HepG2 (cell line): ENCODE data around the gene GGA3. TPM values are rescaled to one million over a fixed set of nuclear protein-coding genes. Genes with fewer than 3 reads are reported as not detected.
A peak's percentile ranks its signal among the peaks of the same experiment; 100 is the strongest.

Experiments used
- CBX1 ChIP-seq: IDR thresholded peaks from one replicate; pipeline ENCODE4 v1.6.1; 2016; ENCODE audit warnings: antibody characterized with exemption, low read depth
- CBX5 ChIP-seq: sonication (generic); formaldehyde crosslinking; IDR thresholded peaks from 2 replicates; pipeline ENCODE4 v1.4.0; 2020; ENCODE audit warnings: missing genetic modification reagents, borderline replicate concordance
- ETV6 ChIP-seq: sonication (generic); formaldehyde crosslinking; conservative IDR thresholded peaks from 2 replicates; pipeline ENCODE4 v1.4.0; 2020; ENCODE audit warnings: missing genetic modification reagents
- FLYWCH1 ChIP-seq: sonication (generic); formaldehyde crosslinking; IDR thresholded peaks from 2 replicates; pipeline ENCODE4 v1.8.1; 2023; ENCODE audit warnings: mild to moderate bottlenecking, missing genetic modification reagents
- HDAC6 ChIP-seq: fragments of 200-600 bp; sonication (generic); IDR thresholded peaks from 2 replicates; pipeline ENCODE4 v1.7.0; 2017; ENCODE audit warnings: mild to moderate bottlenecking, antibody characterized with exemption, low read length, low read depth
- MAZ ChIP-seq, 2 experiments: sonication (generic) in 1 of 2; formaldehyde crosslinking in 1 of 2; IDR thresholded peaks; 2 replicates each; pipeline versions ENCODE4 v1.5.0 to v1.6.1; 2012 to 2020; ENCODE audit warnings: low read depth in 2 of 2, mild to moderate bottlenecking in 2 of 2, borderline replicate concordance in 1 of 2, improper control_type of control experiment in 1 of 2, low read length in 1 of 2, missing genetic modification reagents in 1 of 2, moderate library complexity in 1 of 2
- MIER3 ChIP-seq: IDR thresholded peaks from 2 replicates; pipeline ENCODE4 v1.6.1; 2016; ENCODE audit warnings: missing compliant biosample characterization, borderline replicate concordance
- NFKBIZ ChIP-seq: IDR thresholded peaks from 2 replicates; pipeline ENCODE4 v1.6.1; 2018; ENCODE audit warnings: missing genetic modification reagents, missing compliant biosample characterization
- NFYC ChIP-seq: IDR thresholded peaks from 2 replicates; pipeline ENCODE4 v1.6.1; 2016; ENCODE audit warnings: missing genetic modification reagents, missing compliant biosample characterization
- NKX3-1 ChIP-seq: sonication (generic); formaldehyde crosslinking; IDR thresholded peaks from 2 replicates; pipeline ENCODE4 v1.5.0; 2020; ENCODE audit warnings: missing genetic modification reagents
- POGZ ChIP-seq: sonication (generic); formaldehyde crosslinking; IDR thresholded peaks from 2 replicates; pipeline ENCODE4 v1.4.0; 2020; ENCODE audit warnings: mild to moderate bottlenecking, missing genetic modification reagents
- RFXAP ChIP-seq: sonication (generic); formaldehyde crosslinking; IDR thresholded peaks from 2 replicates; pipeline ENCODE4 v1.4.0; 2020; ENCODE audit warnings: missing genetic modification reagents, borderline replicate concordance
- SKI ChIP-seq: fragments of 450-650 bp; IDR thresholded peaks from one replicate; pipeline ENCODE4 v1.6.1; 2018; ENCODE audit warnings: mild to moderate bottlenecking; ENCODE audit not compliant: partially characterized antibody
- SNAI1 ChIP-seq: sonication (generic); formaldehyde crosslinking; IDR thresholded peaks from 2 replicates; pipeline ENCODE4 v1.5.0; 2020; ENCODE audit warnings: mild to moderate bottlenecking, missing genetic modification reagents, borderline replicate concordance
- SRSF4 ChIP-seq: fragments of 200-400 bp; formaldehyde crosslinking; IDR thresholded peaks from one replicate; pipeline ENCODE4 v1.6.1; 2018; ENCODE audit warnings: mild to moderate bottlenecking, low read depth, low read length, moderate library complexity; ENCODE audit not compliant: poor library complexity, severe bottlenecking
- SSRP1 ChIP-seq: IDR thresholded peaks from 2 replicates; pipeline ENCODE4 v1.6.1; 2016; ENCODE audit warnings: control low read depth
- SUZ12 ChIP-seq: fragments of 150-350 bp; IDR thresholded peaks from 2 replicates; pipeline ENCODE4 v1.6.1; 2014; ENCODE audit warnings: low read depth, low read length
- ZBTB7A ChIP-seq: sonication (generic); formaldehyde crosslinking; IDR thresholded peaks from 2 replicates; pipeline ENCODE4 v1.8.0; 2022; ENCODE audit warnings: mild to moderate bottlenecking, missing genetic modification reagents
- ZFX ChIP-seq: sonication (generic); formaldehyde crosslinking; IDR thresholded peaks from 2 replicates; pipeline ENCODE4 v1.4.0; 2020; ENCODE audit warnings: mild to moderate bottlenecking, low read depth, missing genetic modification reagents, moderate library complexity
- ZNF260 ChIP-seq: sonication (generic); formaldehyde crosslinking; IDR thresholded peaks from 2 replicates; pipeline ENCODE4 v1.4.0; 2020; ENCODE audit warnings: missing genetic modification reagents, low read depth, mild to moderate bottlenecking, borderline replicate concordance
- ZNF329 ChIP-seq: sonication (generic); formaldehyde crosslinking; IDR thresholded peaks from 2 replicates; pipeline ENCODE4 v1.9.0; 2021; ENCODE audit warnings: low read depth, mild to moderate bottlenecking, missing genetic modification reagents
- ZNF34 ChIP-seq: sonication (generic); formaldehyde crosslinking; IDR thresholded peaks from 2 replicates; pipeline ENCODE4 v1.4.0; 2020; ENCODE audit warnings: mild to moderate bottlenecking, missing genetic modification reagents, borderline replicate concordance
- ZNF878 ChIP-seq: sonication (generic); formaldehyde crosslinking; IDR thresholded peaks from 2 replicates; pipeline ENCODE4 v1.8.1; 2023; ENCODE audit warnings: mild to moderate bottlenecking, missing genetic modification reagents, moderate library complexity
- ZSCAN31 ChIP-seq: sonication (generic); formaldehyde crosslinking; IDR thresholded peaks from 2 replicates; pipeline ENCODE4 v1.5.0; 2020; ENCODE audit warnings: low read depth, mild to moderate bottlenecking, missing genetic modification reagents
- polyA plus RNA-seq, 8 experiments: library from polyadenylated mRNA; depleted of rRNA in 3 of 8; stranded (reverse) in 7 of 8; unstranded in 1 of 8; fragments of >200 nt; fragmentation: Illumina TruSeq in 4 of 8; extraction: Trizol in 4 of 8; gene quantifications; 2 replicates each; pipeline versions ENCODE4 v1.2.1 to v1.2.3, GENCODE V29; 2011 to 2016; ENCODE audit warnings: low read depth in 4 of 8, missing spikeins in 1 of 8, mixed read lengths in 1 of 8; ENCODE audit not compliant: insufficient read depth in 1 of 8
- total RNA-seq, 5 experiments: library from RNA; depleted of rRNA; stranded (reverse); fragments of >200 nt; fragmentation: Illumina TruSeq; extraction: Trizol; gene quantifications; 2 replicates each; pipeline ENCODE4 v1.2.3, GENCODE V29; 2016; ENCODE audit warnings: low read depth in 1 of 5
- TF ChIP-seq, protein P1 (sequence below): IDR thresholded peaks from 2 replicates; pipeline ENCODE4 v1.6.1; 2016; ENCODE audit warnings: mild to moderate bottlenecking
- TF ChIP-seq, protein P2 (sequence below): sonication (generic); formaldehyde crosslinking; IDR thresholded peaks from 2 replicates; pipeline ENCODE4 v1.8.0; 2022; ENCODE audit warnings: missing genetic modification reagents, low read depth, mild to moderate bottlenecking, borderline replicate concordance

GGA3 gene
- total and polyA plus RNA-seq, 2 of the 13 experiments (the other 11 are each of a cell fraction or from before 2014, with no cell fraction given) = 28.4 to 43.7 TPM

DNA sequence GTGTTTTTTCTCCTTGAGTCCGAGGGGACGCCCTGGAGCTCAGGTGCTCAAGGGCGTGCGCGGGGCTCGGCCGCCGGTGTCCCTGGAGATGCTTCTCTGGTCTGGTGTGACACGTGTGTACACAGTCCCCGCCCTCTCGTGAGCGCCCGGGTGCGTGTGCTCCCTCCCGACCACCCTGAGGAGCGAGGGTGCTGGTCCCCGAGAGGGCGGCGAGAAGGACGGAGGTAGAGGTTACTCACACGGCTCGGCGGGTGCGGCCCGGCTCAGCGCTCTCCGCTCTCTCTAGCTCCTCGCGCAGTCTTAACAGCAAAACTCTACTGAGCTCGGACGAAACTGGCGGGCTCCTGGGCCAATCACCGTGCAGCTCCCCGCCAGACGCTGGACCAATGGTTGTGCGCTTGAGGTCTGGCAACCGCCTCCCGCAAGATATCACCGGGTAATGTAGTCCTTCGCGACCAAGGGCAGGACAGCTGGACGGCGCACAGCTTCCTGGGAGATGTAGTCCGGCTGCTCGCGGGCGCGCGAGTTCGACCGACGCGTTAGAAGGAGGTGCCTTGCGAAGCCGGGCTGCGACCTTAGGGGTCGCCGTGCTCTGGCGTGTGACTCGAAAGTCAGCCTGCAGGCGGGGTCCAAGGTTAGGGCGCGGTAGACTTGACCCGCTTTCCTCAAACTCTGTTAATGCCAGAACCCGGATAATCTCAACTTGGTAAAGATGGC is 27.9 kb upstream of the GGA3 start, which contains the start of gene SLC25A19 (continued):
- TF ChIP-seq, protein P1, sequence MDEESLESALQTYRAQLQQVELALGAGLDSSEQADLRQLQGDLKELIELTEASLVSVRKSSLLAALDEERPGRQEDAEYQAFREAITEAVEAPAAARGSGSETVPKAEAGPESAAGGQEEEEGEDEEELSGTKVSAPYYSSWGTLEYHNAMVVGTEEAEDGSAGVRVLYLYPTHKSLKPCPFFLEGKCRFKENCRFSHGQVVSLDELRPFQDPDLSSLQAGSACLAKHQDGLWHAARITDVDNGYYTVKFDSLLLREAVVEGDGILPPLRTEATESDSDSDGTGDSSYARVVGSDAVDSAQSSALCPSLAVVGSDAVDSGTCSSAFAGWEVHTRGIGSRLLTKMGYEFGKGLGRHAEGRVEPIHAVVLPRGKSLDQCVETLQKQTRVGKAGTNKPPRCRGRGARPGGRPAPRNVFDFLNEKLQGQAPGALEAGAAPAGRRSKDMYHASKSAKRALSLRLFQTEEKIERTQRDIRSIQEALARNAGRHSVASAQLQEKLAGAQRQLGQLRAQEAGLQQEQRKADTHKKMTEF (CRISPR knock-in tag) = peak; percentile 92
- TF ChIP-seq ZSCAN31 (CRISPR knock-in tag) (peak; percentile 94), SNAI1 (CRISPR knock-in tag) (peak; percentile 98; the same call in 1 of the 2 replicates), MIER3 (CRISPR knock-in tag) (peak; percentile 95; the same call in 1 of the 2 replicates), NFYC (CRISPR knock-in tag) (peak; percentile 100), ZFX (CRISPR knock-in tag) (peak; percentile 82), ZNF34 (no peak; the same call in 1 of the 2 replicates), SKI (peak; percentile 71), SUZ12 (peak; percentile 89), POGZ (CRISPR knock-in tag) (peak; percentile 51), ZBTB7A (CRISPR knock-in tag) (no peak; the same call in none of the 2 replicates), RFXAP (CRISPR knock-in tag) (peak; percentile 84; the same call in 1 of the 2 replicates), HDAC6 (no peak), CBX1 (no peak), SSRP1 (CRISPR knock-in tag) (no peak), CBX5 (CRISPR knock-in tag) (peak; percentile 83; the same call in 1 of the 2 replicates), ETV6 (CRISPR knock-in tag) (no peak; the same call in 1 of the 2 replicates), ZNF878 (no peak), SRSF4 (no peak), ZNF260 (no peak), NKX3-1 (CRISPR knock-in tag) (no peak; the same call in none of the 2 replicates), ZNF329 (CRISPR knock-in tag) (no peak), MAZ (IDR thresholded peaks at IDR 0.05; ENCODE audit: borderline replicate concordance, low read depth, low read length) (no peak), MAZ (CRISPR knock-in tag; IDR thresholded peaks at IDR 0.05; ENCODE audit: low read depth) (peak; percentile 82), NFKBIZ (CRISPR knock-in tag) (0 out of 2 replicates have a peak, but pooled peaks have one; percentile 66), FLYWCH1 (CRISPR knock-in tag) (no peak)
- TF ChIP-seq, protein P2, sequence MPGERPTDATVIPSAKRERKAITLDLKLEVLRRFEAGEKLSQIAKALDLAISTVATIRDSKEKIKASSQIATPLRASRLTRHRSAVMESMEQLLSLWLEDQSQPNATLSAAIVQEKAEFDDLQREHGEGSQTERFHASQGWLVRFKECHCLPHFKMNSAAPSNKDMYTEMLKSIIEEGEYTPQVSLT (CRISPR knock-in tag) = no peak
